Dermis microvascular lymphatic vessel endothelial cell (primary cell): ENCODE measurements around the gene PRKRA. TPM values are rescaled to one million over a fixed set of nuclear protein-coding genes. Genes with fewer than 3 reads are reported as not detected.
"Not testable (repeated sequence)": the region's sequence is repeated elsewhere in the genome, so short reads cannot be mapped to it uniquely, and the experiment has no call there.

Source experiments
- DNase-seq, 2 donors: peaks; one replicate each; pipeline versions ENCODE4 v3.0.0 to v3.0.0-alpha.2; 2010; ENCODE audit warnings: low read depth in 2 of 2
- total RNA-seq: library from RNA; depleted of rRNA; stranded (reverse); fragments of >200 nt; gene quantifications from 2 replicates; pipeline ENCODE4 v1.2.1, GENCODE V29; 2014

PRKRA gene
- total RNA-seq: 29.7 and 31.5 TPM in 2 replicates

- DNase-seq: peak; percentile 94 to 98
Measured at GRCh38 chr2:178450774-178451525, at the start of gene PRKRA, which contains the start of gene PJVK. TSS of gene PRKRA (minus strand) at chr2:178451175. CDS start at chr2:178451030, 145 bp downstream. TSS of gene PJVK (plus strand) at chr2:178451378. CDS start at chr2:178453410, 2,032 bp downstream.

- no peak for DNase-seq
Measured at GRCh38 chr2:178499640-178500039, 48.7 kb upstream of the PRKRA start.

- DNase-seq: no peak
Measured at GRCh38 chr2:178498137-178498536, 47.2 kb upstream of the PRKRA start.

GRCh38 chr2:178496049-178496448 lies 45.1 kb upstream of the PRKRA start:
- DNase-seq: no peak

- no peak for DNase-seq
Measured at GRCh38 chr2:178491612-178492011, 40.6 kb upstream of the PRKRA start.

GRCh38 chr2:178485356-178485755 lies 34.4 kb upstream of the PRKRA start:
- no peak for DNase-seq

- peak in 1 of 2 donors; percentile 56 for DNase-seq
Measured at GRCh38 chr2:178484245-178485041, 33.5 kb upstream of the PRKRA start.

- DNase-seq: no peak
Measured at GRCh38 chr2:178482437-178482836, 31.5 kb upstream of the PRKRA start.

GRCh38 chr2:178480227-178481181 lies 29.5 kb upstream of the PRKRA start, which contains the start of gene PLEKHA3:
TSS of gene PLEKHA3 (plus strand) at chr2:178480457. CDS start at chr2:178480870, 413 bp downstream.
- DNase-seq: peak; percentile 52 to 95

- no peak for DNase-seq
Measured at GRCh38 chr2:178479758-178480226, 28.8 kb upstream of the PRKRA start.

- no peak for DNase-seq
Measured at GRCh38 chr2:178479275-178479616, 28.3 kb upstream of the PRKRA start.

- peak; percentile 57 to 84 for DNase-seq
Measured at GRCh38 chr2:178478439-178479274, 27.7 kb upstream of the PRKRA start, which contains the start of gene FKBP7. TSS of gene FKBP7 (minus strand) at chr2:178478600. CDS start at chr2:178478499, 101 bp downstream.

- peak in 1 of 2 donors; percentile 18 for DNase-seq
Measured at GRCh38 chr2:178478130-178478438, 27.1 kb upstream of the PRKRA start.

- DNase-seq: no peak
Measured at GRCh38 chr2:178477443-178478129, 26.6 kb upstream of the PRKRA start.

- DNase-seq: no peak
Measured at GRCh38 chr2:178476477-178476876, 25.5 kb upstream of the PRKRA start.

- DNase-seq: no peak
Measured at GRCh38 chr2:178474560-178474959, 23.6 kb upstream of the PRKRA start.

GRCh38 chr2:178473931-178474330 lies 23.0 kb upstream of the PRKRA start:
- DNase-seq: no peak

GRCh38 chr2:178473373-178473772 lies 22.4 kb upstream of the PRKRA start:
- no peak for DNase-seq

GRCh38 chr2:178471313-178471712 lies 20.3 kb upstream of the PRKRA start:
- not testable (repeated sequence) for DNase-seq
